GM10266 (cell line): ENCODE data around the gene FRYL.
"Not testable (repeated sequence)": the region's sequence is repeated elsewhere in the genome, so short reads cannot be mapped to it uniquely, and the experiment has no call there.

Experiments used
- DNase-seq: peaks from one replicate; pipeline ENCODE4 v3.0.0; 2012; ENCODE audit errors: extremely low spot score
- TF ChIP-seq, protein P1 (sequence below): IDR thresholded peaks from 2 replicates; pipeline ENCODE4 v1.5.1; 2012; ENCODE audit warnings: mild to moderate bottlenecking, low read depth; ENCODE audit not compliant: control insufficient read depth, insufficient read depth; ENCODE audit errors: missing control alignments

The FRYL gene

DNA sequence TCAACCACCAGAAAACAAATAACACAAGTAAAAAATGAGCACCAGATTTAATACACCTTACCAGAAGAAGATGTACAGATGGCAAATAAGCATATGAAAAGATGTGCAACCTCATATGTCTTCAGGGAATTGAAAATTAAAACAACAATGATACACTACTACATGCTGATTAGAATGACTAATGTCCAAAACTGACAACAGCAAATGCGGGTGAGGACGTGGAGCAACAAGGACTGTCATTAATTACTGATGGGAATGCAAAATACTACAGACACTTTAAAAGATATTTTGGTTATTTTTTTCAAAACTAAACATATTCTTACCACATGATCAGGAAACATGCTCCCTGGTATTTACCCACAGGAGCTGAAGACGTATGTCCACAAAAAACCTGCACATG, 140.3 kb downstream of the FRYL start:
- DNase-seq, result no peak
- TF ChIP-seq, protein P1, sequence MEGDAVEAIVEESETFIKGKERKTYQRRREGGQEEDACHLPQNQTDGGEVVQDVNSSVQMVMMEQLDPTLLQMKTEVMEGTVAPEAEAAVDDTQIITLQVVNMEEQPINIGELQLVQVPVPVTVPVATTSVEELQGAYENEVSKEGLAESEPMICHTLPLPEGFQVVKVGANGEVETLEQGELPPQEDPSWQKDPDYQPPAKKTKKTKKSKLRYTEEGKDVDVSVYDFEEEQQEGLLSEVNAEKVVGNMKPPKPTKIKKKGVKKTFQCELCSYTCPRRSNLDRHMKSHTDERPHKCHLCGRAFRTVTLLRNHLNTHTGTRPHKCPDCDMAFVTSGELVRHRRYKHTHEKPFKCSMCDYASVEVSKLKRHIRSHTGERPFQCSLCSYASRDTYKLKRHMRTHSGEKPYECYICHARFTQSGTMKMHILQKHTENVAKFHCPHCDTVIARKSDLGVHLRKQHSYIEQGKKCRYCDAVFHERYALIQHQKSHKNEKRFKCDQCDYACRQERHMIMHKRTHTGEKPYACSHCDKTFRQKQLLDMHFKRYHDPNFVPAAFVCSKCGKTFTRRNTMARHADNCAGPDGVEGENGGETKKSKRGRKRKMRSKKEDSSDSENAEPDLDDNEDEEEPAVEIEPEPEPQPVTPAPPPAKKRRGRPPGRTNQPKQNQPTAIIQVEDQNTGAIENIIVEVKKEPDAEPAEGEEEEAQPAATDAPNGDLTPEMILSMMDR, result no peak

DNA sequence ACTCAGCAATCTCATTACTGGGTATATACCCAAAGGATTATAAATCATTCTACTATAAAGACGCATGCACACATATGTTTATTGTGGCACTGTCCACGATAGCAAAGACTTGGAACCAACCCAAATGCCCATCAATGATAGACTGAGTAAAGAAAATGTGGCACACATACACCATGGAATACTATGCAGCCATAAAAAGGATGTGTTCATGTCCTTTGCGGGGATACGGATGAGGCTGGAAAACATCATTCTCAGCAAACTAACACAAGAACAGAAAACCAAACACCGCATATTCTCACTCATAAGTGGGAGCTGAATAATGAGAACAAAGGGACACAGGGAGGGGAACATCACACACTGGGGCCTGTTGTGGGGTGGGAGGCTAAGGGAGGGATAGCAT, 141.5 kb downstream of the FRYL start:
- not testable (repeated sequence) for DNase-seq

DNA sequence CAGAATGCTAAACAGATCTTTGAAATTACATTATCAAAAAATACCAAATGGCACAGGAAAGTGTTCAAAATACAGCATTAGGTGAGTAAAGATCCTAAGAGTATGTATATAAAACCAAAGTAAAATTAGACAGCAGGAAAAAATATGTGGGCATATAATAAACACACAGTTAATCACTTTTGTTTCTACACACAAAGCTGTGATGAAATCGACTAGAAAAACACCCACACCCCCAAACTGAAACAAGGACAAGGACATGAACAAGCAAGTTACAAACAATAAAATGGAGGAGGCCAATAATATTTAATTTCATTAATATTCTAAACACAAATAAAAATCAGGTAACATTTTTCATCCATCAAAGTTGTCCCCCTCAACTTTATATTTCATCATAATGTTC, 143.2 kb downstream of the FRYL start:
- DNase-seq, result no peak
- TF ChIP-seq, protein P1, result no peak

DNA sequence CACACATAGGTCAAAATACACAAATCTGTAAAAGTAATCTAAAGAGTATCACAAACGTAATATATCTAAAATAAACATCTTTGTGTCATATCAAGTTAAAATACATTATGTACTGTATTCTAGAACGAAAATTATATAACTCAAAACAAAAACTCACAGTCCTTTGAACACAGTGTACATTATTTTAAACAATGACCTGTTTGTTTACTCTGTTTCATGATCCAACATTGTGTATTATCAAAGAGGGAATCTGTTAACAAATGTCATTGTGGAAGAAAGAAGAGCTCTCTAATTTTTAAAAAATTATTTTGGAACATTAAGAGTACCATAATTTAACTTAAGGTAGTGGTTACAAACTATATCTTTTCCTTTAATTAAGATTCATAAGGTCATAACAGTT, 144.1 kb downstream of the FRYL start:
- TF ChIP-seq, protein P1, result no peak
- DNase-seq, result no peak

DNA sequence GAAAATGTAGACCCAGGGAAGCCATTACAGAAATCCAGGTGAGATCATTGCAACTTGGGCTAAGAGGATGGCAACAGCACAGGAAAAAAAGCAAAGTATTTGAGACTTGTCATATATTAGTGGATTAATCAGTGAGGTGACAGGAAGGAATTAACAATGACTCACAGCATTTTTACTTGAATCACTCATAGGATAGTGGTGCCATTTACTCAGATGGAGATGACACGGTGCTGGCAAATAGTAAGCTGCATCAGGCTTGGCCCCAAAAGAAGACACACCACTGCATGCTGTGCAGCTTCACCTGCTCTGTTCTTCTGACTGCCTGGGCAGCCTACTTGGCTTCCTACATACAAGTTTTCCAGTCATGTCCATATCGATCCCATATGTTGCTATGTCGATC, 144.8 kb downstream of the FRYL start:
- DNase-seq, result peak; percentile 3
- TF ChIP-seq, protein P1, result no peak

DNA sequence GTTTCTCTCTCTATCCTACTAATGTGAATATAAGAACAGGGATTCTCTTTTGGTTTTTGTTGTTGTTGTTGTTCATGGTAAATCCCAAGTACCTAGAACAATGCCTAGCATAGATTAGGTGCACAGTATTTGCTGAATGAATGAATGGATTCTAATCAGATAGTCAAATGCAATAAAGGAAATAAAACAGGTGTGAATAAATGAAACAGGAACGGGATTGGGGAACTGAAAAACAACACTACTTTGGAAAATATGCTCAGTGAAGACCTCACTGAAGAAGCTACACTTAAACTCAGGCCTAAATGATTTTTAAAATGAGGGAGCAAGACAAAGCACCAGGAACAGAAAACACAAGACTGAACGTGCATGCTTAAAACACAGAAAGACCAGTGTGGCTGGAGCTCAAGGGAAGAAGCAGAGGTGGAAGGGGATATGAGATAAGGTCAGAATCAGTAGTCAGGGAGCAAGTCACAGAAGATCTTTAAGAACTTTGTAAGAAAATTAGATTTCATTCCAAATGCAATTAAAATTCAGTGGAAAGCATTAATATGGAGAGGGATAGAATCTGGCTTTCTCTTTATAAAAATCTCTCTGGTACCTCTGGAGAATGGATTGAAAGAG, 145.3 kb downstream of the FRYL start:
- TF ChIP-seq, protein P1, result no peak
- no peak for DNase-seq

DNA sequence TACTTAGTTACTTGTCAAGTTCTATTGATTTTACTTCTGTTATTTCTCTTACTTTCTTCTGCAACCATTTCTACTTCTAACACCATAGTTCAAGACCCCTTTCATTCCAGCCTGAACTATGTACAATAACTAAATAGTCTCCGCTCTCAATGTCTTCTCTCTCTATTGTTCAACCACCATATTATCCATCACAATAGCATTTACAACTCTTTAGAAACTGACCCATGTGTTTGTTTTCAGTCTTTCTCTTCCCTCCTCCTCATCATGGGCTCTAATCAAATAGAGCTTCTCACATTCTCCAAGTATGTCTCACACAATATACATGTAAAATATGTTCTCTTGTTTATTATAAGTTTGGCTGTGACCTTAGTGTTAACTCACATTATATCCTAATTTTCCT, 146.4 kb downstream of the FRYL start:
- no peak for DNase-seq
- TF ChIP-seq, protein P1, result no peak

DNA sequence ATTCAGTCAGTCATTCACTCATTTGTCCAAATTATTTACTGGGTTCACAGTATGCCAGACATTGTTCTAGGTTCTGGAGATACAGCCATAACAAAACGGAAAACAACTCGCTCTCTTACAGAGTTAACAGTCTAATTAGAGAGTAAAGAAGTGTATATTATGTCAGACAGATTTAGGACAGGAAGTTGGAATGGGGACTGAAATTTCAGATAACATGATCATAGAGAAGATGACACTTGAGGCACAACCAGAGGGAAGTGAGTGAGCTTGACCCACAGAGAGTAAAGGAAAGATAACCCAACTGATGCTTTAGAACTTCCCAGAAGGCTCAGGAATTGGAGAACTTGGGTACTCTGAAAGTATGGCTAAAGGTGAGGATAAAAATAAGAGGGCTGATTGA, 150.6 kb downstream of the FRYL start:
- TF ChIP-seq, protein P1, result no peak
- no peak for DNase-seq
